SK-N-SH (cell line): Measurements from ENCODE around the gene RPS6KA2. TPM values are rescaled to one million over a fixed set of nuclear protein-coding genes. Genes with fewer than 3 reads are reported as not detected.

ENCODE experiments used
- CTCF ChIA-PET: fragments of 300-600, 350-600 bp; formaldehyde crosslinking; extraction: SDS; loops from one replicate; lab custom pipeline; 2021; lab: Yijun Ruan, JAX
- POLR2A ChIA-PET: fragments of 350-600 bp; sonication (Branson Sonifier 250); formaldehyde crosslinking; extraction: SDS; loops from one replicate; lab custom pipeline; 2020; ENCODE audit warnings: antibody characterized with exemption, inconsistent platforms; lab: Yijun Ruan, JAX
- DNase-seq: peaks from one replicate; pipeline ENCODE4 v3.0.0; 2012
- H2AFZ ChIP-seq: fragments of 200-600 bp; sonication (generic); 2 replicates; pipeline ENCODE4 v1.8.1; 2016; ENCODE audit warnings: antibody characterized with exemption, mild to moderate bottlenecking, low read depth
- H3F3A ChIP-seq: fragments of 200-600 bp; sonication (generic); replicated peaks from 2 replicates; pipeline ENCODE3; 2016; ENCODE audit warnings: antibody characterized with exemption, mild to moderate bottlenecking; ENCODE audit not compliant: insufficient read depth
- H3K27ac ChIP-seq, 2 experiments: fragments of 200-500 bp in 1 of 2; fragments of 200-600 bp in 1 of 2; sonication (Bioruptor generic) in 1 of 2; sonication (generic), shearing (Covaris generic) in 1 of 2; 2 replicates each; pipeline versions ENCODE4 v1.5.1 to v1.6.1; 2014 to 2016; ENCODE audit warnings: low read depth in 2 of 2, inconsistent platforms in 1 of 2, low read length in 1 of 2, mild to moderate bottlenecking in 1 of 2, mixed read lengths in 1 of 2
- H3K27me3 ChIP-seq: fragments of 200-600 bp; sonication (generic), shearing (Covaris generic); 2 replicates; pipeline ENCODE4 v1.6.1; 2016; ENCODE audit warnings: mixed run types; ENCODE audit not compliant: insufficient read depth
- H3K36me3 ChIP-seq, 2 experiments: fragments of 200-500 bp in 1 of 2; fragments of 200-600 bp in 1 of 2; sonication (Bioruptor generic) in 1 of 2; sonication (generic) in 1 of 2; replicated peaks in 1 of 2; 2 replicates each; pipeline versions ENCODE3 to v1.5.1; 2014 to 2016; ENCODE audit warnings: low read length in 1 of 2, mild to moderate bottlenecking in 1 of 2; ENCODE audit not compliant: insufficient read depth in 2 of 2, control insufficient read depth in 1 of 2
- H3K4me1 ChIP-seq, 2 experiments: fragments of 200-500 bp in 1 of 2; fragments of 200-600 bp in 1 of 2; sonication (Bioruptor generic) in 1 of 2; sonication (generic), shearing (Covaris generic) in 1 of 2; 2 replicates each; pipeline versions ENCODE4 v1.5.1 to v1.6.1; 2014 to 2016; ENCODE audit warnings: low read depth in 1 of 2, low read length in 1 of 2, mixed run types in 1 of 2; ENCODE audit not compliant: insufficient read depth in 2 of 2, control insufficient read depth in 1 of 2
- H3K4me2 ChIP-seq: fragments of 200-600 bp; sonication (generic), shearing (Covaris generic); 2 replicates; pipeline ENCODE4 v1.6.1; 2017; ENCODE audit warnings: mixed run types
- H3K4me3 ChIP-seq, 2 experiments: fragments of 200-500 bp in 1 of 2; fragments of 200-600 bp in 1 of 2; sonication (Bioruptor generic) in 1 of 2; sonication (generic), shearing (Covaris generic) in 1 of 2; 2 replicates each; pipeline versions ENCODE4 v1.5.1 to v1.8.1; 2014 to 2016; ENCODE audit warnings: low read depth in 2 of 2, inconsistent platforms in 1 of 2, low read length in 1 of 2, mild to moderate bottlenecking in 1 of 2, mixed read lengths in 1 of 2, moderate library complexity in 1 of 2
- H3K79me2 ChIP-seq: fragments of 200-600 bp; sonication (generic); 2 replicates; pipeline ENCODE4 v1.8.1; 2017; ENCODE audit warnings: mild to moderate bottlenecking; ENCODE audit not compliant: insufficient read depth
- H3K9ac ChIP-seq: fragments of 200-600 bp; sonication (generic); 2 replicates; pipeline ENCODE4 v1.6.1; 2017; ENCODE audit warnings: mixed run types
- H3K9me2 ChIP-seq: fragments of 200-600 bp; sonication (generic); 2 replicates; pipeline ENCODE4 v1.6.1; 2017; ENCODE audit warnings: mixed run types
- H3K9me3 ChIP-seq: fragments of 200-600 bp; sonication (generic); 2 replicates; pipeline ENCODE4 v1.6.1; 2017; ENCODE audit warnings: mixed run types, mild to moderate bottlenecking, moderate library complexity
- H4K20me1 ChIP-seq: fragments of 200-600 bp; sonication (generic); 2 replicates; pipeline ENCODE4 v1.6.1; 2017; ENCODE audit warnings: mild to moderate bottlenecking, mixed run types; ENCODE audit not compliant: insufficient read depth
- CHD2 ChIP-seq: fragments of 150-350 bp; IDR thresholded peaks from 2 replicates; pipeline ENCODE4 v1.6.1; 2018; ENCODE audit warnings: low read length; ENCODE audit not compliant: partially characterized antibody
- CTCF ChIP-seq: fragments of 200-600 bp; sonication (generic); IDR thresholded peaks from 2 replicates; pipeline ENCODE4 v1.6.1; 2017; ENCODE audit warnings: antibody characterized with exemption, mild to moderate bottlenecking, moderate library complexity
- EP300 ChIP-seq, 2 experiments: IDR thresholded peaks; 2 replicates each; pipeline versions ENCODE4 v1.4.0 to v1.6.1; 2012; ENCODE audit warnings: borderline replicate concordance in 1 of 2, low read depth in 1 of 2, low read length in 1 of 2
- FOSL2 ChIP-seq: IDR thresholded peaks from 2 replicates; pipeline ENCODE4 v1.4.0; 2012; ENCODE audit warnings: low read depth, mild to moderate bottlenecking, moderate library complexity, borderline replicate concordance
- FOXJ3 ChIP-seq: sonication (generic); formaldehyde crosslinking; IDR thresholded peaks from 2 replicates; pipeline ENCODE4 v1.5.1; 2020; ENCODE audit warnings: mild to moderate bottlenecking, missing genetic modification reagents
- GATA2 ChIP-seq: sonication (generic); formaldehyde crosslinking; IDR thresholded peaks from 2 replicates; pipeline ENCODE4 v1.5.0; 2020; ENCODE audit warnings: mild to moderate bottlenecking, missing genetic modification reagents
- IRF3 ChIP-seq: fragments of 150-350 bp; IDR thresholded peaks from 2 replicates; pipeline ENCODE4 v1.6.1; 2016; ENCODE audit warnings: mild to moderate bottlenecking, low read depth, low read length
- JUND ChIP-seq: IDR thresholded peaks from 2 replicates; pipeline ENCODE4 v1.4.0; 2012
- MAX ChIP-seq: IDR thresholded peaks from 2 replicates; pipeline ENCODE4 v1.4.0; 2012; ENCODE audit warnings: low read depth
- MEF2A ChIP-seq: IDR thresholded peaks from 2 replicates; pipeline ENCODE4 v1.4.0; 2012; ENCODE audit warnings: low read depth, borderline replicate concordance
- NRF1 ChIP-seq: IDR thresholded peaks from 2 replicates; pipeline ENCODE4 v1.6.1; 2012; ENCODE audit warnings: low read depth, mild to moderate bottlenecking, low read length
- POLR2AphosphoS5 ChIP-seq: IDR thresholded peaks from 2 replicates; pipeline ENCODE4 v1.6.1; 2012; ENCODE audit warnings: low read depth, low read length
- RAD21 ChIP-seq: IDR thresholded peaks from 2 replicates; pipeline ENCODE4 v1.6.1; 2012; ENCODE audit warnings: mild to moderate bottlenecking, low read length
- RFX5 ChIP-seq: IDR thresholded peaks from 2 replicates; pipeline ENCODE4 v1.6.1; 2012; ENCODE audit warnings: mild to moderate bottlenecking, improper control_type of control experiment, low read length
- RXRA ChIP-seq: IDR thresholded peaks from 2 replicates; pipeline ENCODE4 v1.4.0; 2012; ENCODE audit warnings: low read depth, mild to moderate bottlenecking, borderline replicate concordance
- SMC3 ChIP-seq: IDR thresholded peaks from 2 replicates; pipeline ENCODE4 v1.6.1; 2012; ENCODE audit warnings: low read depth, low read length, improper control_type of control experiment
- TAF1 ChIP-seq: IDR thresholded peaks from 2 replicates; pipeline ENCODE4 v1.6.1; 2012; ENCODE audit warnings: low read depth, mild to moderate bottlenecking, low read length, moderate library complexity, borderline replicate concordance
- TEAD4 ChIP-seq: IDR thresholded peaks from 2 replicates; pipeline ENCODE4 v1.4.0; 2012; ENCODE audit warnings: mild to moderate bottlenecking, borderline replicate concordance; ENCODE audit not compliant: insufficient read depth
- YY1 ChIP-seq: IDR thresholded peaks from 2 replicates; pipeline ENCODE4 v1.4.0; 2012; ENCODE audit warnings: low read depth, mild to moderate bottlenecking
- WGBS: methylation state at CpG from one replicate; pipeline ENCODE4 v1.1.6; 2017; ENCODE audit warnings: low lambda C conversion rate; 5-methylcytosine and 5-hydroxymethylcytosine counted together
- polyA plus RNA-seq, 3 experiments: library from polyadenylated mRNA; depleted of rRNA; stranded (reverse); fragments of >200 nt; gene quantifications; 2 replicates each; pipeline ENCODE4 v1.2.3, GENCODE V29; 2012
- TF ChIP-seq, protein P1 (sequence below): fragments of 150-350 bp; IDR thresholded peaks from 2 replicates; pipeline ENCODE4 v1.6.1; 2017; ENCODE audit warnings: antibody characterized with exemption, low read length, low read depth, borderline replicate concordance

Gene RPS6KA2
- polyA plus RNA-seq, 1 of the 3 experiments (the other 2 are of a cell fraction) = 59.5 TPM

DNA sequence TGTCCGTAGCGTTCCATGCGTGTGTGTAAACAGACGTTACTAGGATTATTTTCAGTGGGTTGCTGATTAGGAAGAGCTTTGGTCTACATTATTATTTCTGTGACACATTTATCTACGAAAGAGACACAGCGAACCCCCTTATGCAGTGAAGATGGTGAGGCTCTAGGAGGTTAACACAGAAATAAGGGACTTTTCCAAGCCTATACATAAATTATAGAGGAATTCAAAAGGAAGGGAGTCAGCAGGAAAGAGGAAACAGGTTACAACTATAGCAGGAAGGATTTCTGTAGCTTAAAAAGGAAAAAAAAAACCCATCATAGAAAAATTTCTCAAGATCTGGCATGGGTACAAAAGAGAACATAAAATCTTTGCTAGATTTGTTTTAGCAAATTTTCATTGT lies 12.9 kb upstream of the RPS6KA2 start:
- Histone ChIP-seq H3K27me3 (no peaks in the 10 kb centered on the region), H3K4me1 (peaks cover 0 to 3% of the 10 kb centered on the region in 2 experiments; a peak in 2 of 4 replicates), H2AFZ (no peak overlapping the region), H3K36me3 (no peaks in the 10 kb centered on the region), H3K79me2 (no peaks in the 10 kb centered on the region), H4K20me1 (no peaks in the 10 kb centered on the region), H3K9me3 (no peaks in the 10 kb centered on the region), H3K9me2 (no peaks in the 10 kb centered on the region), H3K4me3 (no peak overlapping the region), H3K9ac (no peak overlapping the region), H3K27ac (no peak overlapping the region), H3F3A (no peaks in the 10 kb centered on the region), H3K4me2 (no peak overlapping the region)
- CTCF ChIA-PET = interaction anchor here (0.6 to 1.1 kb wide), 2 partner anchors 13 to 135 kb away, joined by 3 read pairs; partner anchors contain the start of gene RPS6KA2
- TF ChIP-seq TAF1 (no peak), IRF3 (no peak), MEF2A (no peak), YY1 (no peak), CTCF (no peak), RXRA (no peak), CHD2 (no peak), SMC3 (no peak), EP300 (IDR thresholded peaks at IDR 0.05; ENCODE audit: borderline replicate concordance in 1 of 2, low read depth in 1 of 2, low read length in 1 of 2) (no peak), FOSL2 (no peak), JUND (no peak), NRF1 (no peak), MAX (no peak), RAD21 (no peak), RFX5 (no peak), GATA2 (no peak), FOXJ3 (no peak), TEAD4 (no peak), POLR2AphosphoS5 (no peak)
- TF ChIP-seq, protein P1, sequence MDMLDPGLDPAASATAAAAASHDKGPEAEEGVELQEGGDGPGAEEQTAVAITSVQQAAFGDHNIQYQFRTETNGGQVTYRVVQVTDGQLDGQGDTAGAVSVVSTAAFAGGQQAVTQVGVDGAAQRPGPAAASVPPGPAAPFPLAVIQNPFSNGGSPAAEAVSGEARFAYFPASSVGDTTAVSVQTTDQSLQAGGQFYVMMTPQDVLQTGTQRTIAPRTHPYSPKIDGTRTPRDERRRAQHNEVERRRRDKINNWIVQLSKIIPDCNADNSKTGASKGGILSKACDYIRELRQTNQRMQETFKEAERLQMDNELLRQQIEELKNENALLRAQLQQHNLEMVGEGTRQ = no peak
- POLR2A ChIA-PET = no interaction called here
- 88% methylated on average over 6 of the region's 6 CpGs for WGBS
- DNase-seq = no peak
